ENCODE results near the gene PRRG3.

PRRG3 gene

DNA sequence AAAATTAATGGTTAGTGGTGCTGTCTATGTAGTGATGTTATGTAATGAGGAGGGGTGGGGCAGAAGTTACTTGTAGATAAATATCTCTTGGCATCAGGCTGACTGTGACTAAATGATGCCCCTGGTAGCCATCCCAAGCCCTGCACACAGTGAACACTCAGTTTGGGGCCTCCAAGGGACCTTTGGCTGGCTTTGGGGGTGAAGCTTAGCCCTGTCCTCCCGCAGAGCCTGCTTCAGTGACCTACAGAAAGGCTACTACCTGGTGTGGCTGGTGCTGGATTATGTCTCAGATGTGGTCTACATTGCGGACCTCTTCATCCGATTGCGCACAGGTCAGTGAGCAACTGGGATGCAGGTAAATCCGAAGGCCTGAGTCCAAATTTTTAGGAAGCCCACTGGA is 47.1 kb downstream of the PRRG3 start:
- no peaks in the 10 kb centered on the region for H3K9me3 ChIP-seq (ENCODE audit: low read depth, low read length)
- TF ChIP-seq FOXP2 (optimal IDR thresholded peaks at IDR 0.05; ENCODE audit: control extremely low read depth, extremely low read length, insufficient read depth) (no peak), EZH2 (IDR thresholded peaks at IDR 0.05) (no peak), POLR2AphosphoS5 (IDR thresholded peaks at IDR 0.05; ENCODE audit: borderline replicate concordance, low read depth, low read length) (no peak)
- no peak overlapping the region for H3K9ac ChIP-seq (ENCODE audit: insufficient read length)
- H3K27ac ChIP-seq: no peak overlapping the region
- H3K36me3 ChIP-seq (ENCODE audit: insufficient read depth, low read length): no peaks in the 10 kb centered on the region
- no peak for DNase-seq (ENCODE audit: low read depth, low spot score)
- H3K4me3 ChIP-seq: no peak overlapping the region

DNA sequence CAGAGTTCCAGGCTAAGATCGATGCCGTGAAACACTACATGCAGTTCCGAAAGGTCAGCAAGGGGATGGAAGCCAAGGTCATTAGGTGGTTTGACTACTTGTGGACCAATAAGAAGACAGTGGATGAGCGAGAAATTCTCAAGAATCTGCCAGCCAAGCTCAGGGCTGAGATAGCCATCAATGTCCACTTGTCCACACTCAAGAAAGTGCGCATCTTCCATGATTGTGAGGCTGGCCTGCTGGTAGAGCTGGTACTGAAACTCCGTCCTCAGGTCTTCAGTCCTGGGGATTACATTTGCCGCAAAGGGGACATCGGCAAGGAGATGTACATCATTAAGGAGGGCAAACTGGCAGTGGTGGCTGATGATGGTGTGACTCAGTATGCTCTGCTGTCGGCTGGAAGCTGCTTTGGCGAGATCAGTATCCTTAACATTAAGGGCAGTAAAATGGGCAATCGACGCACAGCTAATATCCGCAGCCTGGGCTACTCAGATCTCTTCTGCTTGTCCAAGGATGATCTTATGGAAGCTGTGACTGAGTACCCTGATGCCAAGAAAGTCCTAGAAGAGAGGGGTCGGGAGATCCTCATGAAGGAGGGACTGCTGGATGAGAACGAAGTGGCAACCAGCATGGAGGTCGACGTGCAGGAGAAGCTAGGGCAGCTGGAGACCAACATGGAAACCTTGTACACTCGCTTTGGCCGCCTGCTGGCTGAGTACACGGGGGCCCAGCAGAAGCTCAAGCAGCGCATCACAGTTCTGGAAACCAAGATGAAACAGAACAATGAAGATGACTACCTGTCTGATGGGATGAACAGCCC is 48.6 kb downstream of the PRRG3 start:
- no peak for DNase-seq (ENCODE audit: low read depth, low spot score)
- H3K36me3 ChIP-seq (ENCODE audit: insufficient read depth, low read length): no peaks in the 10 kb centered on the region
- no peak overlapping the region for H3K27ac ChIP-seq
- H3K4me3 ChIP-seq: no peak overlapping the region
- no peak overlapping the region for H3K9ac ChIP-seq (ENCODE audit: insufficient read length)
- no peak for TF ChIP-seq POLR2AphosphoS5 (IDR thresholded peaks at IDR 0.05; ENCODE audit: borderline replicate concordance, low read depth, low read length)
- no peak for TF ChIP-seq EZH2 (IDR thresholded peaks at IDR 0.05)
- TF ChIP-seq FOXP2 (optimal IDR thresholded peaks at IDR 0.05; ENCODE audit: control extremely low read depth, extremely low read length, insufficient read depth): no peak
- H3K9me3 ChIP-seq (ENCODE audit: low read depth, low read length): no peaks in the 10 kb centered on the region

DNA sequence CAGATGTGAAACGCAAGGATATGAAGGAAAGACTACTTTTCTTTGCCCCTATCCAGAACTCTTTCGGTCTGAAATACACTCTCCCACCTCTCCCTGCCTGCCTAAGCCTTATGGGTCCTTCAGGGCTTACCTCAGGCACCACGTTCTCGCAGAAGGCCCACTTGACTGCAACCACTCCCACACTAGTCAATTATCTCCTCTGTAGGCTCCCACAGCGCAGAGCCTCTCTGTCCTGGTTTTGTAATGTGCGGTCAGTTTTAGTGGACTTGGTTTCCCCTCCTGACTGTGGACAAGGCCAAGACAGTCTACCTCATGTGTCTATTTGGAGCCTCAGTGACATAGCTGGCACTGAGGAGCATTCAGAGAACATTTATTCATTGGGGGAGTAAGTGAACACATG is 50.4 kb downstream of the PRRG3 start:
- no peak overlapping the region for H3K27ac ChIP-seq
- no peak overlapping the region for H3K4me3 ChIP-seq
- DNase-seq (ENCODE audit: low read depth, low spot score): no peak
- TF ChIP-seq EZH2 (IDR thresholded peaks at IDR 0.05) (no peak), FOXP2 (optimal IDR thresholded peaks at IDR 0.05; ENCODE audit: control extremely low read depth, extremely low read length, insufficient read depth) (no peak), POLR2AphosphoS5 (IDR thresholded peaks at IDR 0.05; ENCODE audit: borderline replicate concordance, low read depth, low read length) (no peak)
- no peaks in the 10 kb centered on the region for H3K9me3 ChIP-seq (ENCODE audit: low read depth, low read length)
- no peak overlapping the region for H3K9ac ChIP-seq (ENCODE audit: insufficient read length)
- H3K36me3 ChIP-seq (ENCODE audit: insufficient read depth, low read length): no peaks in the 10 kb centered on the region

DNA sequence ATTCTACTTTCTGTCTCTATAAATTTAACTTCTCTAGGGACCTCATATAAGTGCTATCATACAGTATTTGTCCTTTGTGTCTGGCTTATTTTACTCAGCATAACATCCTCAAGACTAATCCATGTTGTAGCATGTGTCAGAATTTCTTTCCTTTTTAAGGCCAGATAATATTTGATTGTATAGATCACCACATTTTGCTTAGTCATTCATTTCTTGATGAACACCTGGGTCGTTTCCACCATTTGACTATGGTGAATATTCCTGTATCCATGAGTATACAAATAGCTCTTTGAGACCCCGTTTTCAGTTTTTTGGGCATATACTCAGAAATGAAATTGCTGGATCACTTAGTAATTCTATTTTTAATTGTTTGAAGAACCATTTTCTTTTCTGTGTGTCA is 51.2 kb downstream of the PRRG3 start:
- Histone ChIP-seq H3K9me3 (ENCODE audit: low read depth, low read length) (no peaks in the 10 kb centered on the region), H3K27ac (no peak overlapping the region), H3K36me3 (ENCODE audit: insufficient read depth, low read length) (no peaks in the 10 kb centered on the region), H3K4me3 (no peak overlapping the region), H3K9ac (ENCODE audit: insufficient read length) (no peak overlapping the region)
- TF ChIP-seq EZH2 (IDR thresholded peaks at IDR 0.05) (no peak), FOXP2 (optimal IDR thresholded peaks at IDR 0.05; ENCODE audit: control extremely low read depth, extremely low read length, insufficient read depth) (no peak), POLR2AphosphoS5 (IDR thresholded peaks at IDR 0.05; ENCODE audit: borderline replicate concordance, low read depth, low read length) (no peak)
- DNase-seq (ENCODE audit: low read depth, low spot score): no peak

DNA sequence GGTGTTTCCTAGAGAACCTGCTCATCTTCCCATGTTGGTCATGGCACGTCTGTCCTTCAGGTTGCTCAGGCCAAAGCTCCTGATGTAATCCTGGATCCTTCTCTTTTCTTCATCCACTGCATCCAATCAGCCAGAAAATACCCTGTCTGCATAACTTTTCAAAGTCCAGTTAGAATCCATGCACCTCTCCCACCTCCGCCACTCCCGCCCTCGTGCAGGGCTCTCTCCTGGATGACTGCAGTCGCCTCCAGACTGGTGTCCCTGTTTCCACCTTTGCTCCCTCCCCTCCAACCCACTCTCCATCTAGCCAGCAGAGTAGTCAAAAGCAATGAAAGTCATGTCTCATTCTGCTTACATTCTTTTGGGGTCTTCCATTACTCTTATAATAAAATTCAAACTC is 55.3 kb downstream of the PRRG3 start:
- no peak for DNase-seq (ENCODE audit: low read depth, low spot score)
- TF ChIP-seq POLR2AphosphoS5 (IDR thresholded peaks at IDR 0.05; ENCODE audit: borderline replicate concordance, low read depth, low read length) (no peak), EZH2 (IDR thresholded peaks at IDR 0.05) (no peak), FOXP2 (optimal IDR thresholded peaks at IDR 0.05; ENCODE audit: control extremely low read depth, extremely low read length, insufficient read depth) (no peak)
- H3K9me3 ChIP-seq (ENCODE audit: low read depth, low read length): no peaks in the 10 kb centered on the region

DNA sequence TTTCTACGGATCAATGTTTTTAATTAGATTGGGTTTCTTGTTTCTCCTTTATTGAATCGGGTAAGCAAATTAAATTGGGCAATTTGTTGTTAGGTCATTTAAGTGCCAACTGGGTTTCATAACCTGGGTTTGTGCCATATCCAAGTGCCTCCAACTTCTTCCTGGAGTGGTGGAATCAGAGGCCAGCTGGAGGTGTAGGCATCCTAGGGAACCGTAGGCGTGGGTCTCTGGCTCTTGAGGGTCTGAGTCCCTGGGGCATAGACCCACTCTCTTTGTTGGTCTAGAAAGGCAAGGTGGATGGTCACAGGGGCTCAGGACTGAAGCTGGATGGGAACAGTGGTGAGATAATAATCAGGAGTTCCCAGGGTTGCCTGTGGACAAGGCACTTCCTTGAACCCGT is 57.6 kb downstream of the PRRG3 start:
- Histone ChIP-seq H3K9me3 (ENCODE audit: low read depth, low read length) (no peaks in the 10 kb centered on the region), H3K27ac (no peak overlapping the region)
- DNase-seq (ENCODE audit: low read depth, low spot score): no peak

More for the DNA sequence above, 55.3 kb downstream of the PRRG3 start:
- Histone ChIP-seq H3K9ac (ENCODE audit: insufficient read length) (no peak overlapping the region), H3K27ac (no peak overlapping the region), H3K4me3 (no peak overlapping the region), H3K36me3 (ENCODE audit: insufficient read depth, low read length) (no peaks in the 10 kb centered on the region)

DNA sequence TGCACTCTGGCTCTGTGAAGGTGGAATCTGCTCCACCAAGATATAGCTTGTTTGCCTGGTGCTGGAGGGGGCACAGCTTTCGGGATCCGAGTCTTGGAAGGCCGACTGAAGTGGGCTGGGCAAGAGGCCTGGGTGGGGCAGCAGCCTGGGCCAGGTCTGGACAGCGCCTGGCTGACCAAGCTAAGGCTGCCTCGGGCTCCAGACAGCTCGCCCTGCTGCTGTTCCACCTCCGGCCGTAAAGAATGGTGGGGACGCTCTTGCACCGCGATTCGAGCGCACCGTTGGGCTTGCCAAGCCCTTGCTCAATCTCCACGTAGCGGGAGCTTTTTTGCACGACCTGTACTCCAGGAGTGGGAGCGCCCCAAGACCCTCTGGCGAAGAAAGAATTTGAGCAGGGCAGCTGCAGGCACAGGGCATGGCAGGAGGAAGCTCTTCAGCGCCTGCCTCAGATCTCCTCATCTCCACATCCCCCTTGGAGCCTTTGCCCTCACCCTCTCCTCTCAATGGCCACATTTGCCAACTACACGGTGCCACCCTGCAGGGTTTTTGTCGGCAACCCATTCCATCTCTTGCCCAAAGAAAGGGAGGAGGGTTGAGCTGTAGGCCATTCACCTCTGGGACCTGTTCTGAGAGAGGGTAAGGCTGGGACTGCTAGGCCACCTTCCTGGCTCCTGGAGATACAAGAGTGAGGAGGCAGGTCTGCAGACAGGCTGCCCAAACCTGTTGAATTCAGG is 58.2 kb downstream of the PRRG3 start:
- H3K9ac ChIP-seq (ENCODE audit: insufficient read length): no peak overlapping the region
- no peak overlapping the region for H3K4me3 ChIP-seq
- H3K27ac ChIP-seq: no peak overlapping the region
- H3K9me3 ChIP-seq (ENCODE audit: low read depth, low read length): no peaks in the 10 kb centered on the region
- TF ChIP-seq FOXP2 (optimal IDR thresholded peaks at IDR 0.05; ENCODE audit: control extremely low read depth, extremely low read length, insufficient read depth) (no peak), EZH2 (IDR thresholded peaks at IDR 0.05) (no peak), POLR2AphosphoS5 (IDR thresholded peaks at IDR 0.05; ENCODE audit: borderline replicate concordance, low read depth, low read length) (no peak)
- H3K36me3 ChIP-seq (ENCODE audit: insufficient read depth, low read length): no peaks in the 10 kb centered on the region
- no peak for DNase-seq (ENCODE audit: low read depth, low spot score)

More for the DNA sequence above, 57.6 kb downstream of the PRRG3 start:
- Histone ChIP-seq H3K4me3 (no peak overlapping the region), H3K9ac (ENCODE audit: insufficient read length) (no peak overlapping the region), H3K36me3 (ENCODE audit: insufficient read depth, low read length) (no peaks in the 10 kb centered on the region)
- TF ChIP-seq EZH2 (IDR thresholded peaks at IDR 0.05) (no peak), FOXP2 (optimal IDR thresholded peaks at IDR 0.05; ENCODE audit: control extremely low read depth, extremely low read length, insufficient read depth) (no peak), POLR2AphosphoS5 (IDR thresholded peaks at IDR 0.05; ENCODE audit: borderline replicate concordance, low read depth, low read length) (no peak)

DNA sequence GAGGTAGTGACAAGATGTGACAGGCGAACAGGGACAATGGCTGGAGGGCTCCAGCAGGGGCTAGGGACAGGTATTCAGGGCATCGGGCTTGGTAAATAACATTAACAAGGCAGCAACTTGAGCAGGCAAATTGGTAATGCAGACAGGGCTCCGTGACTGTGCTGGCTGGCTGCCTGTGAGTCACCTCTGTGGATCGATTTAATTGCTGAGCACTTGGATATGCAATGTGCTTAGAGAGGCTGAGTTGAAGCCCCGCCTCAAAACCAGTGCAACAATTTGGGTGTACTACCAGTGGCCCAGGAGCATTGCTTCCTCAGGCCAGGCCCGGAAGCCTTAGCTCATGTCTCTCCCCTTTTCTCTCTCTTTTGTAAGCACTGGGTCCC is 58.8 kb downstream of the PRRG3 start:
- TF ChIP-seq POLR2AphosphoS5 (IDR thresholded peaks at IDR 0.05; ENCODE audit: borderline replicate concordance, low read depth, low read length) (no peak), EZH2 (IDR thresholded peaks at IDR 0.05) (no peak), FOXP2 (optimal IDR thresholded peaks at IDR 0.05; ENCODE audit: control extremely low read depth, extremely low read length, insufficient read depth) (no peak)

More for the DNA sequence above, 58.8 kb downstream of the PRRG3 start:
- no peaks in the 10 kb centered on the region for H3K9me3 ChIP-seq (ENCODE audit: low read depth, low read length)
- H3K36me3 ChIP-seq (ENCODE audit: insufficient read depth, low read length): no peaks in the 10 kb centered on the region
- no peak for DNase-seq (ENCODE audit: low read depth, low spot score)
- H3K27ac ChIP-seq: no peak overlapping the region
- no peak overlapping the region for H3K9ac ChIP-seq (ENCODE audit: insufficient read length)
- no peak overlapping the region for H3K4me3 ChIP-seq

Data from SK-N-MC (cell line).